IPS-18a (cell line): ENCODE results near the gene TMUB2.

Source experiments
- H3K27ac ChIP-seq: one replicate; pipeline ENCODE4 v1.5.1; 2013; ENCODE audit warnings: low read length
- H3K27me3 ChIP-seq: one replicate; pipeline ENCODE4 v1.6.1; 2013; ENCODE audit warnings: mild to moderate bottlenecking, low read length; ENCODE audit not compliant: control insufficient read depth, insufficient read depth
- H3K36me3 ChIP-seq: one replicate; pipeline ENCODE4 v1.6.1; 2013; ENCODE audit warnings: low read depth, low read length; ENCODE audit not compliant: control insufficient read depth
- H3K4me1 ChIP-seq: one replicate; pipeline ENCODE4 v1.6.1; 2013; ENCODE audit warnings: low read depth, low read length; ENCODE audit not compliant: control insufficient read depth
- H3K4me3 ChIP-seq: one replicate; pipeline ENCODE4 v1.5.1; 2013; ENCODE audit warnings: low read length
- H3K9ac ChIP-seq: one replicate; pipeline ENCODE4 v1.6.1; 2013; ENCODE audit warnings: mild to moderate bottlenecking, low read length, moderate library complexity
- H3K9me3 ChIP-seq: one replicate; pipeline ENCODE4 v1.6.1; 2013; ENCODE audit warnings: low read depth, low read length; ENCODE audit not compliant: control insufficient read depth

TMUB2 gene

DNA sequence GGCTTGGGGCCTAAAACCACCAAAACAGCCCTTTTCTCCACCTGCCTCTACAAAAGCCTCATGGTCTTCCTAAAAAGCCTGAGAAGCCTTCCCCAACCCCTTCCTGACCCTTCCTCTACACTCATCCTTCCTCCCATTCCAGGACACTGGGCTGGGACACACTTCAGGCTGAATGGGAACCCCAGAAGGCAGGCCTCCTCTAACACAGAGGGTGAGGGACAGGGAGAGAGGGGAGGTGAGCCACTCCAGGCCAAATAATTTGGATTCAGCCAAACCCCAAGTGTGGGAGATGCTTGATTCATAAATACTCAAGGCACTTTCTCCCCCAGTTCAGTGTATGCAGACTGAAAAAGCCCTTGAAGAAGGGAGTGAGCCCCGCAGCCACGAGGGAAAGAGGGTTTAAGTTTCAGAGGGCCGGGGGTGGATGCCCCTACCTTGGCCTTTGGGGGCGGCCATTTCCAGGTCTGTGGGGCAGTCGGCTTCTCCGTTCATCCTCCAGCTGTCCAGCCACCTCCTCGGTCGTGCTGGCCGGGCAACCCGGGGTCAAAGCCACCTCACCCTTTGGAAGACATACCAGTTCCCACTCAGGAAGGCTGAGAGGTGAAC, 31.1 kb downstream of the TMUB2 start:
- Histone ChIP-seq H3K9me3 (no peaks in the 10 kb centered on the region), H3K27ac (peak overlapping the region; percentile 68), H3K27me3 (no peaks in the 10 kb centered on the region), H3K36me3 (peaks cover 32% of the 10 kb centered on the region), H3K4me3 (peak overlapping the region; percentile 85), H3K9ac (peak overlapping the region; percentile 81), H3K4me1 (peaks cover 11% of the 10 kb centered on the region)

DNA sequence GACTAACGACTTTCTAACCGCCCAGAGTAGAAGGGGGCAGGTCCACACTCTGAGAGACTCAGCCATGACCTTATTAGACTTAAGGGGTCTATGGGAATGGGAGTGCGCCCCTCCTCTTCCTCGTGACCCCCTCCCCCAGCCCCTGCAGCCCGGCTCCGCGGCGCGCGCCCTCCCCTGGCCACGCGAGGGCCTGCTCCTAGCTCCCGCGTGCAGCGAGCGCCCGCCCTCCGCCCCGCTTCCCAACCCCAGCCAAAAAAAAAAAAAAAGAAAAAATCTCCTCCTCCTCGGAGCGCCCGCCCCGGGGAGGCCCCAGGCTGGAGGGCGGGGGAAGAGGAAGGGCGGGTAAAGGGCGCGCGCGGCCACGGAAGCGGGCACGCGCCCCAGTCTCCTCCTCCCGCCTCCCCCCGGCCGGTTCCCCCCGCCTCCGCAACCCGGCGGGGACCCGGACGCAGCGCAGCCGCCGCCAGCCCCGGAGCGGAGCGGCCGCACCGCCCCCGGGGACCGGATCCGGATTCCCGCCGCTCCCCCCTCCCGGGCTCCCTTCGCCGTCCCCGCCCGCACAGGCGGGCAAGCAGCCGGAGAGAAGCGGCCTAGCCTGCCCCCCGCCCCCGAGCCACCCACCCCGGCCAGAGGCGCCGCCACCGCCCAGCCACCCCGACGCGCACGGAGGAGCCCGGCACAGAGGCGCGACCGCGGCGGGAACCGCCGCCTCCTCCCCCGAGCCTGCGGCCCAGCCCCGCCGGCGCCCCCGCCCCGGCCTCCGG, 31.8 kb downstream of the TMUB2 start:
- peaks cover 32% of the 10 kb centered on the region for H3K36me3 ChIP-seq
- H3K9ac ChIP-seq = peak overlapping the region; percentile 81
- H3K4me3 ChIP-seq = peak overlapping the region; percentile 85
- no peaks in the 10 kb centered on the region for H3K27me3 ChIP-seq
- peak overlapping the region; percentile 68 for H3K27ac ChIP-seq
- H3K4me1 ChIP-seq = peaks cover 14% of the 10 kb centered on the region
- no peaks in the 10 kb centered on the region for H3K9me3 ChIP-seq

DNA sequence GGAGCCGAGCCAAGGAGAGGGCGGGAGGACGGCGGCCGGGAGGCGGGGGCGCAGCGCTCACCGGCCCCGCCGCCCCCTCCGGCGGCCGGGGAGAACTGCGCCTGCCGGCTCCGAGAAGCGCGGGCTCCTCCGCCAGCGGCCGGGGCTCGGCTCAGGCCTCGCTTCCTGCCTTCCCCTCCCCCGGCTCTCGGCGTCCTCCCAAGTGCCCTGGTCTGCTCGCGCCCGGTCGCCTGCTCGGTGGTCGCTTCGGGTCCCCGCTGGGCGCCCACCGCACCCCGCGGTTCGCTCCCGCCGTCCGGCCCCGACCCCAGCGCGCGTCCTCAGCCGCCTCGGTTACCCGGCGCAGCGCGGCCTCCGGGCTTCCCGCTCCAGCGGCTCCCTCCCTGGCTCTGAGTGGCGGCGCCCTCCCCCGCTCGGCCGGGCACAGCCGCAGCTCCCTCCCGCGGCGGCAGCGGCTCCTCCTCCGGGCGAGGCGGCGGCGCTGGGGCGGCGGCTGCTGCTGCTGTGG, 32.4 kb downstream of the TMUB2 start:
- Histone ChIP-seq H3K9ac (peak overlapping the region; percentile 67), H3K9me3 (no peaks in the 10 kb centered on the region), H3K36me3 (peaks cover 29% of the 10 kb centered on the region), H3K4me3 (peak overlapping the region; percentile 85), H3K4me1 (peaks cover 14% of the 10 kb centered on the region), H3K27ac (no peak overlapping the region), H3K27me3 (no peaks in the 10 kb centered on the region)

DNA sequence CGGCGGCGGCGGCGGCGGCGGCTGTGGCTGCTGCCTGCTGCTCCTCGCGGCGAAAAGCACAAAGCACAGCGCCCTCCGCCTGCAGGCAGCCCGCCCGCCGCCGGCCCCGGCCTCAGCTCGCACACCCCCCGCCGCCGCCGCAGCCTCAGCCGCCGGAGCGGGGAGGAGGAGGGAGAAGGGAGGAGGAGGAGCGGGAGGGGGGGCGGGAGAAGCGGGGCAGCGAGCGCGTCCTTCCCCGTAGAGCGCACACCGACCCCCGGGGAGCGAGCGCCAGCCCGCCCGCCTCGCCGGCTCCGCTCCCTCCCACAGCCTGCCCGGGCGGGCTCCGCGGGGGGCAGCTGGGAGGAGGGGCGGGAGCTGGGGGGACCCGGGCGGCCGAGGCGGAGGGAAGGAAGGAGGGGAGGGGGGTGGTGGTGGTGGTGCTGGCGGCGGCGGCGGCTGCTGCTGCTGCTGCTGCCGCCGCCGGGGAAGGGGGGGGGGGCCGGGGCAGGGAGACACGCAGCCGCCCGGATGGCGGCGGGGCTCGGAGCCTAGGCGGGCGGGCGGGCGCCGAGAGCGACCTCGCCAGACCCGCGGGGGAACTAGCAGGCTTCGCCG, 32.9 kb downstream of the TMUB2 start, which contains the start of gene UBTF:
UBTF (minus strand) TSS at position 60 of the 597 bp plus-strand sequence. CDS start 1,446 bp downstream, outside the sequence.
- Histone ChIP-seq H3K27me3 (no peaks in the 10 kb centered on the region), H3K27ac (peak within 1 kb of the TSS; percentile 84), H3K9ac (peak within 1 kb of the TSS; percentile 93), H3K4me3 (peak within 1 kb of the TSS; percentile 85), H3K36me3 (peaks cover 24% of the 10 kb centered on the region), H3K4me1 (peaks cover 14% of the 10 kb centered on the region), H3K9me3 (no peaks in the 10 kb centered on the region)

DNA sequence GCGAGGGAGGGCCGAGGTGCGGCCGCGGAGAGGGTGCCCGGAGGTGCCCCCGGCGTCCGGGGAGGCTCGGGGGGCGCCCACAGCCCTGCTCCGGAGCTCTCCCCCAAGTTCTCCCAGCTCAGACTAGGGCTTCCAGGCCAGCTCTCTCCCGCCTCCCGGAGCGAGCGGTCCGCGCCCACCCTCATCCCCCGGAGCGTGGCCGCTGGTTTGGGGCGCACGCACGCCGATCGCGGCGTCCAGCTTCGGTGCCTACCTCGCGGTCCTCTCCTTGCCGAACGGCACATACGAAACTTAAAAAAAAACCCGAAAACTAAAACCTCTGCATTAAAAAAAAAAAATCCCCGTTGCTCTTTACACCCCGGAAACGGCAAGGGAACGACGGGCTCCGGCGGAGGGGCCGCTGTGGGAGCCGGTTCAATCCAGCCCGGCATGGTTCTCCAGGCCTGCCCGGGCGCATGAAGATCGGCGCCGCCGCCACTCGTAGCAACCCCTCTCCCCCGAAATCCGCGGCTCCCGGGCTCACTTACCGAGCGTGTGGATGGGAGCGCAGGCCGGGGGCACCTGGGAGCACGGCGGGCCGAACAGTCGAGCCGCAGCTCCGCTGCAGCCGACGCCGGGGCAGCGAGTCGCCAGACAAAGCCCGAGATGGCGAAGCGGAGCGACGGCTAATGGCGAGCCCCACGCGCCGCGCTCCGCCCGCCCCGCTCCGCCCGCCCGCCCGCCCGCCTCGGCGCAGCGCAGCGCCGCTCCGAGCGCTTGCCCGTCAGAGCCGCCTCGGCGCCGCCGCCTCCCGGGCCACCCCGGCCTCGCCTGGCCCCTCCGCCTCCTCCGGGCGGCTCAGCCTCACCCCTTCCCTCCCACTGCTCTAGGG, 33.7 kb downstream of the TMUB2 start:
- peaks cover 17% of the 10 kb centered on the region for H3K36me3 ChIP-seq
- no peaks in the 10 kb centered on the region for H3K9me3 ChIP-seq
- H3K27me3 ChIP-seq = no peaks in the 10 kb centered on the region
- H3K9ac ChIP-seq = peak overlapping the region; percentile 93
- H3K4me1 ChIP-seq = peaks cover 14% of the 10 kb centered on the region
- H3K27ac ChIP-seq = peak overlapping the region; percentile 84
- peak overlapping the region; percentile 79 for H3K4me3 ChIP-seq

DNA sequence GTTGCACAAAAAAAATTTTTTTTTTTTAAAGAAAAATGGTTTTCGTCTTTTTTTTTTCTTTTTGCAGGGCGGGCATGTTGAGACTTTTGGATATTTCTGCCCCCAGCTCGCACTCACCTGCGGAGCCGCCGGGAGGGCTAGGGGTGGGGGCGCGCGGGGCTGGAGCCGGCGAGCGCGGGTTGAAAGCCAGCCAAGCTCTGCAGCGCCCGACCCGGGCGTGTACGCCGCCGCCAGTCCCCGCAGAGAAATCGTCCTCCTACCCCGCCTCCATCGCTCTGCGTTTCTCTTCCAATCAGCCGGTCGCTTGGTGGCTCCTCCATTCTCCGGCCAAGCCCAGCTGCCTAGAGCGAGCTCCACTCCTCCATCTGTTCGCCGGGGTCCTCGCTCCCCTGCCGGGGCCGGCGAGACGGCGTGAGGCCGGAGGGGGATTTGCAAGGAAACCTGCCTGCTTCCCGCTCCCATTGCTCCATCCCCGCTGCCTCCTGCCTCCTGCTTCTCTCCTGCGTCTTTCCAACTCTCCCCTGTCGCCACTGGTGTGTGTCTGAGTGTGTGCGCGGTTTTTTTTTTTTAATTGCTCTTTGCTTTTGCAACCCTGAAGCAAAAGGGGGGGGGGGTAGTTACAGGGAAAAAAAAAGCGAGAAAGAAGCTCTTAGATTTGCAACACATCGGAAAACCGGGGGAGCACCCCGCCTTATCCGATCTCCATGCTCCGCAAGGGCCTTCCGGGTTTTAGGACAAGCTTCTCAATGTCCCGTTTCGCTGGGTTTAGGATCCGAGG, 34.5 kb downstream of the TMUB2 start:
- Histone ChIP-seq H3K9me3 (no peaks in the 10 kb centered on the region), H3K4me3 (peak overlapping the region; percentile 79), H3K9ac (peak overlapping the region; percentile 93), H3K27ac (no peak overlapping the region), H3K36me3 (peaks cover 8% of the 10 kb centered on the region), H3K4me1 (peaks cover 14% of the 10 kb centered on the region), H3K27me3 (no peaks in the 10 kb centered on the region)

DNA sequence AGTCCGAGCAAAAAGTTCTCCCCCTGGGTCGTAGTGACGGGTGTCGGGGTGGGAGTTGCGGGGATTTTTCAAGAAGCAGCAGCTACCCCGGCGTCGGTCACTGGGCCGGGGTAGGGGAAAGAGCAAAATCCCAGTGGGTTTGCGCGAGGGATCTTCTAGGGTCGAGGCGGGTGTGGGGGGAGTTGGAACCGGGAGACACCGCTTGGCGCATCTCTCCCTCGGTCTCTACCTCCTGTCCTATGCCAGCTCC, 35.0 kb downstream of the TMUB2 start:
- Histone ChIP-seq H3K9me3 (no peaks in the 10 kb centered on the region), H3K36me3 (peaks cover 3% of the 10 kb centered on the region), H3K4me1 (peaks cover 14% of the 10 kb centered on the region), H3K27ac (no peak overlapping the region), H3K9ac (peak overlapping the region; percentile 93), H3K27me3 (no peaks in the 10 kb centered on the region), H3K4me3 (peak overlapping the region; percentile 79)

DNA sequence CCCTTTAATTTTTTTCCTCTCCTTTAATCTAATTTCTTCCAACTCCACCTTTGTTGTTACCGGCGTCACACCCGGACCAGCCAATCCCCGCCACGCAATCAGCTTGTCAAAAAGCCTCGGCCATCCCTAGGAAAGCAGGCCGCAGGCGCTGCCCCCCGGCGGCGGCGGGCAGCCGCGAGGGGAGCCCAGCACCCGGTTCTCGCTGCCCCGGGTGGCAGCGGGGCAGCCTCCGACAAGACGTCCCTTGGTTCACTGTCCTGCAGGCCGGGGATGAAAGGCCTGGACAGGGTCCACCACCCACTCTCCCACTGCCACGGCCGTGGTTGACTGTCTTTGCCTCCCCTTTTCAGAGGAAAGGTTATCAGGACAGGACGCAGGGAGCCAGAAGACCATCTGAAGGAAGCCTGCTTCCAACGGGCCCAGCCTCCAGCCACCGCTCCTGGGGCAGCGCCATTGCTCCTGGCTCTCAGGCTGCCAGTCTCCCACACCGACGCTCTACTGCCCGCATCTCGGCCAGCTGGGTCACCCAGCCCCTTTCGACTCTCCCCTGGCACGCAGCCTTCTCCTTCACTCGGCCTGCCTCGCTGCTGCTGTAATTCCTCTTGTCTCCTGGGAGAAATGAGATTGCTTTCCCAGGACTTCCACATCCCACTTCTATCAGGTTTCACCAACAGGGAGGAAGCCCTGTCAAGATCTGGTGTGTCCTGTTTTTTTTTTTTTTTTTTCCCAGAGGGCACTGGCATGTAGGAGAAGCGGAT, 35.5 kb downstream of the TMUB2 start:
- peak overlapping the region; percentile 79 for H3K4me3 ChIP-seq
- H3K36me3 ChIP-seq = no peaks in the 10 kb centered on the region
- H3K9me3 ChIP-seq = no peaks in the 10 kb centered on the region
- H3K9ac ChIP-seq = peak overlapping the region; percentile 93
- peaks cover 14% of the 10 kb centered on the region for H3K4me1 ChIP-seq
- H3K27me3 ChIP-seq = no peaks in the 10 kb centered on the region
- H3K27ac ChIP-seq = no peak overlapping the region

DNA sequence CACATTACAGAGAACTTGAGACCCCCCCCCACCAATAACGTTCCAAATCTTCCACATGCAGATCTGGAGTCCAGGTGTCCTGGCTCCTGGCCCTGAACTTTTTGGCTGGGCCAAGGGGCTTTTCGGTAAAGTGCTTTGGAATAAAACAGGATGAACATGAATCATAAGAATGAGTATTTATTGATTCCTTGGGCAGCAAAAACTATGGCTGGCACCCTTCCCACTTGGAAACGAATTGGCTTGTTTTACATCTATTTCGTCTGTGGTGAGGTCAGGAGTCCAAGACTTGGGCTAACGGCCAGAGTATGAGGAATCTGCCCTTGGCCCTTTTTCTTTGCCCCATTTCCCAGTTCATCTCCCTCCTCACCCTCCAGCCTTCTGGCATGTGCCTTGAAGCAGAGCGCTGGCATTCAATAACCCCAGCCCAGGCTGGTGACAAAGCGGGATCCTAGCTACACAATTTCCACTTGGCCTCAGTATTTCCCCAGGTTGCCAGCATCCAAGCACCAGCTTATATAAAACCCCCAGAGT, 36.8 kb downstream of the TMUB2 start:
- Histone ChIP-seq H3K9me3 (no peaks in the 10 kb centered on the region), H3K4me3 (no peak overlapping the region), H3K27ac (no peak overlapping the region), H3K36me3 (no peaks in the 10 kb centered on the region), H3K9ac (no peak overlapping the region), H3K27me3 (no peaks in the 10 kb centered on the region), H3K4me1 (peaks cover 6% of the 10 kb centered on the region)

DNA sequence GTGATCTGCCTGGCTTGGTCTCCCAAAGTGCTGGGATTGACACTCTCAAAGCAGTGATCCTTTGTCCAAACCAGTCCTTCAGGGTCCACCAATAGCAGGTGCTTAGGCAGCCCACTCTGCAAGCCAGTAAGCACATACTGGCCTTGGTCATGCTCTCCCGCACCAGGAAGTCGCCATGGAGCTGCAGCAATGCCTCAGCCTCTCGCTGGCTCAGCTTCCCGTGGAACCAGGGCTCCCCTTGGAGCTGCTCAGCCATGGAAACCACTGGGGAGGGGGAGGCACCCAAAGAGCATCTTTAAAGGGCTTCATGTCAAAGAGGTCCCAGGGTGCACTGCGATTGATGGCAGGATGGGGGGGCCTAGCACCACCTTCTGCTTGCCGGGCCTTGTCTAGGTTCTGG, 42.3 kb downstream of the TMUB2 start:
- no peak overlapping the region for H3K27ac ChIP-seq
- H3K36me3 ChIP-seq = no peaks in the 10 kb centered on the region
- H3K27me3 ChIP-seq = no peaks in the 10 kb centered on the region
- H3K9ac ChIP-seq = no peak overlapping the region
- H3K9me3 ChIP-seq = no peaks in the 10 kb centered on the region
- no peak overlapping the region for H3K4me3 ChIP-seq
- no peaks in the 10 kb centered on the region for H3K4me1 ChIP-seq
